Body of pancreas (tissue), 4 donors: Measurements from ENCODE around the gene FNBP1L. TPM values are rescaled to one million over a fixed set of nuclear protein-coding genes. Genes with fewer than 3 reads are reported as not detected.

Experiments
- ATAC-seq: fragments of 150-250 bp; one replicate; pipeline ENCODE4 v1.9.1; 2016
- DNase-seq, 4 donors: peaks; one replicate each; pipeline ENCODE4 v3.0.0-alpha.2; 2019
- H3K27ac ChIP-seq, 4 donors: fragments of 200-600 bp; sonication (generic); 1 replicate in 3 of 4; 2 replicates in 1 of 4; pipeline versions ENCODE4 v1.5.1 to v1.6.1; 2016 to 2019; ENCODE audit warnings: mild to moderate bottlenecking in 1 of 4, mixed read lengths in 1 of 4, moderate library complexity in 1 of 4
- H3K27me3 ChIP-seq, 2 donors: fragments of 200-600 bp; sonication (generic); one replicate each; pipeline ENCODE4 v1.6.0; 2016; ENCODE audit warnings: mild to moderate bottlenecking in 1 of 2
- H3K36me3 ChIP-seq, 2 donors: fragments of 200-600 bp; sonication (generic); replicated peaks in 1 of 2; 2 replicates each; pipeline ENCODE4 v1.5.1; 2016; ENCODE audit warnings: low read depth in 2 of 2; ENCODE audit not compliant: insufficient read depth in 1 of 2
- H3K4me1 ChIP-seq: fragments of 200-600 bp; sonication (generic); one replicate; pipeline ENCODE4 v1.6.0; 2016
- H3K4me3 ChIP-seq, 2 donors: fragments of 200-600 bp; sonication (generic); 1 replicate in 1 of 2; 2 replicates in 1 of 2; pipeline ENCODE4 v1.5.1; 2016 to 2019
- H3K9me3 ChIP-seq, 3 donors: fragments of 200-600 bp; sonication (generic); 1 replicate in 2 of 3; 2 replicates in 1 of 3; pipeline ENCODE4 v1.5.1; 2016
- POLR2A ChIP-seq, 3 donors: fragments of 450-650 bp; IDR thresholded peaks; one replicate each; pipeline ENCODE4 v1.6.1; 2016; ENCODE audit warnings: antibody characterized with exemption in 3 of 3, mild to moderate bottlenecking in 2 of 3
- WGBS, 2 donors: methylation state at CpG; one replicate each; pipeline ENCODE4 v1.1.5; 2017; 5-methylcytosine and 5-hydroxymethylcytosine counted together
- intact Hi-C: fragments of 100-400 bp; cut with DNase I; formaldehyde crosslinking; loops from one replicate; pipeline ENCODE4 v1.15.1; 2023
- total RNA-seq, 2 donors: library from RNA; depleted of rRNA; stranded (reverse); fragments of >200 nt; gene quantifications; one replicate each; pipeline ENCODE4 v1.1.0, GENCODE V29; 2016
- TF ChIP-seq, protein P1 (sequence below), 7 experiments: fragments of 450-650 bp in 4 of 7; fragments of 200-600 bp in 3 of 7; sonication (generic) in 3 of 7; IDR thresholded peaks; one replicate each; pipeline ENCODE4 v1.5.1; 2016 to 2019; ENCODE audit warnings: antibody characterized with exemption in 7 of 7

The FNBP1L gene
- total RNA-seq, 2 donors from 2014 or later = 23.1 to 32.9 TPM

DNA sequence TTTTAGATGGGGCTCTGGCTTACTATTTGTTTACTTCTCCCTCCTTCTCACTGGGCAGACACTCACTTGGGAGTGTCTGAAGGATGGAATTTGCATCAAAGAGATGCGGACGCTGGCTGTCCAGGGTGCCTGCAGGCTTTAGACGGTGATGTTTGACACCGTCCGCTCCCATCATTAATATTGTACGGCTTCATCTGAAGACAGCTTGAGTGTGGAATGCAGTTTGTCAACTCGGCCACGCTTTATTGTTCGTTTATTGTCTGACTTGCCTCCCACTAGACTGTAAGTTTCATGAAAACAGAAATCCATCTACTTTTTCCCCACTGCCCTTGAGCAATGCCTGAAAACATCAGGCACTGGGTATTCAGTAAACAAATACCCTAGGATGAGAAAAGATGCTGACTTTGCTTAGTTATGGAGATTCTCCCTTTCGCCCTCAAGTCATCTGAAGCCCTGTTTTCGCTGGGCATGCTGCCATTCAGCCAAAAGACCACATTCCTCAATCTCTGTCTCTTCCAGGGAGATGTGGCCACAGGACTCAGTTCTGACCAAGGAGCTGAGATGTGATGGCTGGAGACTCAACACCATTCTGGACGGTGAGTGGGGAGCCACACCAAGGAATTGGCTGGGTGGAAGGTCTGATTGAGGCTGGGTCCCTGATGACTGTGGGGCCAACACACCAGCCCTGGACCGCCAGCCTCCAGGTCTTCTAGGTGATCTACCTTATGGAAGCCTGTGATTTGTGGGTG, 146.1 kb downstream of the FNBP1L start:
- peak in 1 of 4 donors; percentile 3 for DNase-seq
- intact Hi-C loops = no loop called here
- no peak for TF ChIP-seq POLR2A (IDR thresholded peaks at IDR 0.05)
- TF ChIP-seq, protein P1, sequence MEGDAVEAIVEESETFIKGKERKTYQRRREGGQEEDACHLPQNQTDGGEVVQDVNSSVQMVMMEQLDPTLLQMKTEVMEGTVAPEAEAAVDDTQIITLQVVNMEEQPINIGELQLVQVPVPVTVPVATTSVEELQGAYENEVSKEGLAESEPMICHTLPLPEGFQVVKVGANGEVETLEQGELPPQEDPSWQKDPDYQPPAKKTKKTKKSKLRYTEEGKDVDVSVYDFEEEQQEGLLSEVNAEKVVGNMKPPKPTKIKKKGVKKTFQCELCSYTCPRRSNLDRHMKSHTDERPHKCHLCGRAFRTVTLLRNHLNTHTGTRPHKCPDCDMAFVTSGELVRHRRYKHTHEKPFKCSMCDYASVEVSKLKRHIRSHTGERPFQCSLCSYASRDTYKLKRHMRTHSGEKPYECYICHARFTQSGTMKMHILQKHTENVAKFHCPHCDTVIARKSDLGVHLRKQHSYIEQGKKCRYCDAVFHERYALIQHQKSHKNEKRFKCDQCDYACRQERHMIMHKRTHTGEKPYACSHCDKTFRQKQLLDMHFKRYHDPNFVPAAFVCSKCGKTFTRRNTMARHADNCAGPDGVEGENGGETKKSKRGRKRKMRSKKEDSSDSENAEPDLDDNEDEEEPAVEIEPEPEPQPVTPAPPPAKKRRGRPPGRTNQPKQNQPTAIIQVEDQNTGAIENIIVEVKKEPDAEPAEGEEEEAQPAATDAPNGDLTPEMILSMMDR (IDR thresholded peaks at IDR 0.05) = no peak
- Histone ChIP-seq H3K4me1 (peaks cover 43% of the 10 kb centered on the region), H3K27ac (peak overlapping the region; percentile 3 to 92 (median 84)), H3K9me3 (no peaks in the 10 kb centered on the region), H3K4me3 (no peak overlapping the region), H3K27me3 (no peaks in the 10 kb centered on the region), H3K36me3 (no peaks in the 10 kb centered on the region)
- 73 to 80% methylated on average over 13 of the region's 13 CpGs for WGBS, 2 donors
- no peak for ATAC-seq

DNA sequence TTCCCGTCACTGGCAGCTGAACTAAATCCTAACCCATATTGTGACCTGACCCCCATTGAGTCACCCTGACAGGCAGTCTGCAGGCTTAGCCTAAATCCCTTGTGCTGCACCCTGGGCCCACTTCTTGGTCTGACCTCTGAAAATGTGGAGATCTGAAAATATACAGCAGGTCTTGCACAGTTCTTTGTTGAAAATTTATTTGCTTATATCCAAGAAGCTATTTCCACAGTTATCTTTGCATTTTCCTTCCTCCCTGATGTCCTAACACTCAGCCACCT, 146.6 kb downstream of the FNBP1L start:
- Histone ChIP-seq H3K27me3 (no peaks in the 10 kb centered on the region), H3K9me3 (no peaks in the 10 kb centered on the region), H3K4me3 (no peak overlapping the region), H3K4me1 (peaks cover 43% of the 10 kb centered on the region), H3K27ac (peak overlapping the region; percentile 3 to 92 (median 84)), H3K36me3 (no peaks in the 10 kb centered on the region)
- DNase-seq (no peak), ATAC-seq (no peak)
- 100% methylated on average over 1 of the region's 1 CpG for WGBS, 2 donors
- no peak for TF ChIP-seq POLR2A (IDR thresholded peaks at IDR 0.05)
- TF ChIP-seq, protein P1 (IDR thresholded peaks at IDR 0.05) = no peak
- intact Hi-C loops = no loop called here

DNA sequence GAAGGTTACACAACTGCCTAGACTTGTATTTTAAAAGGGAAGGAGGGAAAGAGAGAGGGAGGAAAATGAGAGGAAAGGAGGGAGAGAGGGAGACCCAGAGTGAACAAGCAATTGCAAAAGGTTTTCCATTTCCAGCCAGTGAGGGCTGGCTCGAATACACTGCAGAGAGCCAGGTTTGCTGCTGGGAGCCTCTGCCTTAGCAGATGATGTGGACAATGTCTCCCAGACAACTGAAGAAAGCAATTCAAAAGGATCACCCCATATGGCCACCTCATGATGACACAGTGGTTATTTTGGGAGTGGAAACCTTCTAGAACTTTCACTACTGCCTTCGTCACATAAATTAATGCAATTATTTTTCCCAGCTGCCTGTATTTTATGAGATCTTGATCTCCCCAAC, 147.3 kb downstream of the FNBP1L start:
- Histone ChIP-seq H3K27me3 (no peaks in the 10 kb centered on the region), H3K4me1 (peaks cover 46% of the 10 kb centered on the region), H3K9me3 (no peaks in the 10 kb centered on the region), H3K4me3 (no peak overlapping the region), H3K27ac (peak overlapping the region in 2 of 4 donors; percentile 91 to 92), H3K36me3 (no peaks in the 10 kb centered on the region)
- DNase-seq (peak in 1 of 4 donors; percentile 7), ATAC-seq (no peak)
- 74 to 83% methylated on average over 2 of the region's 2 CpGs for WGBS, 2 donors
- TF ChIP-seq, protein P1 (IDR thresholded peaks at IDR 0.05) = no peak
- TF ChIP-seq POLR2A (IDR thresholded peaks at IDR 0.05) = no peak
- intact Hi-C loops = no loop called here

DNA sequence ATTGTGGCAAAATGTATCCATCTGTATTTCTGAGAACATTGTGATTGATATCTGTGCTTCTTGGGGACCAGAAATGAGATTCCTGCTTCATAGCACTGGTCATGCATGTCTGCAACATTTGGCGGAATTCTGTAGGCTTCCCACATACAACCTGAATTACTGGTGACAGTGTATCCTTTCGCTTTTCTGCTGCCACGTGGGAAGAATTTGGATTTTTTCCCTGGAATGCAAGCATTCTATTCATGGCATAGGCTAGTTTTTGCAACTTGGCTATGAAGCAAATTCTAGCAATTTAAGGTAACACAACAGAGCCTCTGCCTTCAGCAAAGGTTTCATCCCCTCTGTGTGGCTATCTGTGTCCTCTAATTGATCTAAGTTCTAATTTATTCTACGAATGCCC, 147.8 kb downstream of the FNBP1L start:
- peaks cover 50% of the 10 kb centered on the region for H3K4me1 ChIP-seq
- H3K4me3 ChIP-seq = no peak overlapping the region
- TF ChIP-seq, protein P1 (IDR thresholded peaks at IDR 0.05) = no peak
- no peak for TF ChIP-seq POLR2A (IDR thresholded peaks at IDR 0.05)
- no peak for ATAC-seq
- DNase-seq = no peak
- H3K27ac ChIP-seq = no peak overlapping the region
- WGBS, 2 donors = 74 to 83% methylated on average over 4 of the region's 4 CpGs
- intact Hi-C loops = no loop called here
- H3K36me3 ChIP-seq = no peaks in the 10 kb centered on the region
- no peaks in the 10 kb centered on the region for H3K27me3 ChIP-seq
- no peaks in the 10 kb centered on the region for H3K9me3 ChIP-seq
